Superior temporal gyrus (tissue), 1 donor: Measurements from ENCODE around the gene SYT12.
"Not testable (repeated sequence)": the region's sequence is repeated elsewhere in the genome, so short reads cannot be mapped to it uniquely, and the experiment has no call there.

Experiments
- DNase-seq: peaks from one replicate; pipeline ENCODE4 v3.0.0-alpha.2; 2016; ENCODE audit errors: extremely low spot score

Gene SYT12

DNA sequence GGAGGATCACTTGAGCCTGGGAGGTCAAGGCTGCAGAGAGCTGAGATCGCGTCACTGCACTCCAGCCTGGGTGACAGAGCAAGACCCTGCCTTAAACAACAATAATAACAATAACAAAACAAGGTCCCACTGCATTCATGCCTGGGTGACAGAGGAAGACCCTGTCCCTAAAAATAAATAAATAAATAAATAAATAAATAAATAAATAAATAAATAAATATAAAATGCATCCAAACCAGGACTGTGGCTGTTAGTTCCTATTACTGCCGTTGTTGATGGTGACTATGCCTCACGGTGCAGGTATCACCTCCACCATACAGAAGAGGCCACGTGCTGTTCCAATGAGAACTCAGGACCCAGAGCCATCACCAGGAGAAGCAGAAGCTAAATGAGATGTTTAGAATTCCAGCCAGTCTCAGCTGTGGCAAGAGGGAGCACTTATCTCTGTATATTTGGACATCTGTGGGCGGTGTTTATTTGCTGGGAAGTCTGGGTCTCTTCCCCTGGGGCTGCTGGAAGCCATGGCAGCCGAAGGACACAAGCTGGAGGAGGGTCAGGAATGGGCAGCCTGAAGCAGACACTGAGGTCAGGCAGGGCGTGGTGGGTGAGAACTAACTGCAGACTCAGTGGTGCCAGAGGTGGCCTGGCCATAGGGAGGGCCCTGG, 26.2 kb upstream of the SYT12 start:
- DNase-seq: no peak

DNA sequence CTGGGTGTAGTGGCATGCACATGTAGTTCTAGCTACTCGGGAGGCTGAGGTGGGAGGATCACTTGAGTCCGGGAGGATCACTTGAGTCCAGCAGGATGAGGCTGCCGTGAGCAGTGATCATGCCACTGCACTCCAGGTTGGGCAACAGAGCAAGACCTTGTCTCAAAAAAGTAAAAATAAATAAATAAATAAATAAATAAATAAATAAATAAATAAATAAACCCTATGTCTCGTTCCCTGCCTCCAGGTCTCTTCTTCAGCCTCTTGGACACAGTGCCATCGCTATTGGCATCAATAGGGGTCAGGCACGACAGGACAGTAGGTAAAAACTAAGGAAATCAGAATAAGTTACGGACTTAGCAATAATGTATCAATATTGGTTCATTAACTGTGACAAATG, 23.4 kb upstream of the SYT12 start:
- DNase-seq: no peak

- no peak for DNase-seq
Measured at GRCh38 chr11:67001332-67001731, 21.6 kb upstream of the SYT12 start.

DNA sequence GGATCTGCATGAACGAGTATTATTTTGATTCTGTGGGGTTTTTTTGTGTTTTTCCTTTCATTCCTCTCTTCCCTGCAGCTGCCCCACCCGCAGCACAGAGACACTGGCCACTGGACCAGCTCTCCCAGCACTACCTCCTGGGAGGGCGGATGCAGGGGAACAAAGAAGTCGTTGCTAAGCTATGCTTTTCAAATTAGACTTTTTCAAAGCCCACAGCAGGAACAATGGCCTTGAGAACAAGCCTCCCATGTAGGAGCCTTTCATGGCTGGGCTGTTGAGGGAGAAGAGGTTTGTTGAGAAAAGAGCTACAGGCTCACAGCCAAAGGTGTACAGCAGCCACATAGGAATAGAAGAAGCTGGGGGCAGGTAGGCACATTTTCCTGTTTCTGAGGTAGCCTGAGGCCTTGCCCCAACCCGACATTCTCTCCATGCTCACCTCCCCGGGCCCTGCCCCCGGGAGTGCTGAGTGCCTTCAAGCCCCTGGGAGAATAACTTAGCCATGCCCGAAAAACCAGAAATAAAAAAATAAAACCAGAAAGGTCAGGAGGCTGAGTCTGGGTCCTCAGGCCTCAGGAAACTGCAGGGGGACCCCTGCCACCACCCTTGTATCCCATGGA, 20.5 kb upstream of the SYT12 start:
- DNase-seq: no peak

GRCh38 chr11:67002921-67003411, 20.0 kb upstream of the SYT12 start:
- no peak for DNase-seq

- not testable (repeated sequence) for DNase-seq
Measured at GRCh38 chr11:67005200-67005599, 17.7 kb upstream of the SYT12 start.

DNA sequence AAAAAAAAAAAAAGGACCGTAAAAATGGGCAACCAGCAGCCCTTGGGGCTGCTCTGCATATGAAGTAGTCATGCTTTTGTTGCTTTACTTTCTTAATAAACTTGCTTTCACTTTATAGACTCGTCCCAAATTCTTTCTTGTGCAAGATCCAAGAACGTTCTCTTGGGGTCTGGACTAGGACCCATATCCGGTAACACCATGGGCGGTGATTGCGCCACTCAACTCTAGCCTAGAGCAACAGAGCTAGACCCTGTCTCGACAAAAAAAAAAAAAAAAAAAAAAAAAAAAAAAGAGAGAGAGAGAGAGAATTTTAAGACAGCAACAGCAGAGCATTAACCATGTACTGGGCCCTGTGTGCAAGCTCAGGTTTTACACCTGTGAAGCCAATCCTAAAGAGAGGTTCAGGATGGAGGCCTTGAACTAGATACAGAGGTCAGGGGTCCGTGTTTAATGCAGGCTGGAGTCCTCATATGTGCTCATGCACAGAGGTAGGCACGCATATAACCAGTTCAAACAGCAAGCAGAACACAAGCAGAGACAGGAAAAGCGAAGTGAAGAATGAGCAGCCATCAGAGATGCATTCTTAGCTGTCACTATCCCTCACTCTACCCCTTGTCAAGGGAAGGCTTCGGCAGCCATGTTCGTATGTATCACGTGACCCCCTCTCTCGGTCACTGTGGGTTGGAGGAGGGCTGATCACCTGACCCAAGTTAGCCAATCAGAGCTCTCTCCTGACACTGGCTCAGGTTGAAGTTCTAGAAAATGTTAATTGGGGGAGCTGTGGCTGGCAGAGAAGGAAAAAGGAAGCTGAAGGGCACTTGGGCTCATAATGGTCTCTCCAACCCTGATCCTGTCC, 16.7 kb upstream of the SYT12 start:
- DNase-seq: no peak

DNA sequence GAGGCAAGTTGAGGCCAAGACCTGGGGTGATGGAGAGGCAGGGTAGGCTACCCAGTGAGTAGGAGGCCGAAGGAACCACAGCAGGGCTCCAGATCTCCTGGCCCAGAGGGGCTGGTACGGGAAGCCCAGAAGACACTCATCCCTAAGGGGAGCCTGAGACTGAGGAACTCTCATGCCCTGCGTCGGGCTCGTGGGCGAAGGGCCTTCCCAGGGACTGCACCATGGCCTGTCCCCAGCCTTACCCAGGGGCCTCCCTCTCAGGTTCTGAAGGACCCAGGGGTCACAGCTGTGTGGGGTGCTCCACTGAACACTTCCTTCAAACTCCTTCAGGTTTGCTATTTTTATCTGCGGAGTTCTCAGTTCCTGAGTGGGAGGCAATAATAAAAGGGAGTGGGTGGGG, 15.8 kb upstream of the SYT12 start:
- DNase-seq: no peak

DNA sequence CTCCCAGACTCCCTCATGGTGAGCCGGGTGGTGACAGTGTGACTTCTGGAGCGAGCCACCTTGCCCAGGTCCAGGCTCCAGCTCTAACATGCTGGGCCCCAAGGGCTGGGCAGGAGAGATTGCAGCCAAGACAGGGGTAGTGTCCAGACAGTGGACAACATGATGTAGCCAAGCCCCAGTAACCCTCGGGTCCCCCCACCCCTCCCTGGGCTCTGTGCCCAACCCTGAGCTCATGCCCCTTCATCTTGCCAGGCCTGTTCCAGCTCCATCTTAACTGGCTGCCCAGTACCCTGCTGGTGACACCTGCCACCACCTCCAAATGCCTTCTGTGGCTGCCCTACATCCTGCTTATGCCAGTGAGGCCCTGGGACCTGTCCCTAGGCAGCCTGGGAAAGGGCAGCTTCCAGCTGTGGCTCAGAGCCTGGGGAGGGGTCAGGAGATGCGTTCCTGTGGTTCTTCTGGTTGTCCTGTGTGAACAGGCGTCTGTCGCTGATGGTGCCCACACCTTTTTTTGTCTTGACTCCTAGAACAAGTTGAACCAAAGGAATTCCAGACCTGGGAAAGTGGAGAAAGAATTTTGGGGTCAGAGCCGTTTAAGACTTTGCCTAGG, 12.5 kb upstream of the SYT12 start:
- DNase-seq: no peak

- no peak for DNase-seq
Measured at GRCh38 chr11:67013511-67014045, 9.4 kb upstream of the SYT12 start.

GRCh38 chr11:67014343-67014742, 8.6 kb upstream of the SYT12 start:
- DNase-seq: no peak

DNA sequence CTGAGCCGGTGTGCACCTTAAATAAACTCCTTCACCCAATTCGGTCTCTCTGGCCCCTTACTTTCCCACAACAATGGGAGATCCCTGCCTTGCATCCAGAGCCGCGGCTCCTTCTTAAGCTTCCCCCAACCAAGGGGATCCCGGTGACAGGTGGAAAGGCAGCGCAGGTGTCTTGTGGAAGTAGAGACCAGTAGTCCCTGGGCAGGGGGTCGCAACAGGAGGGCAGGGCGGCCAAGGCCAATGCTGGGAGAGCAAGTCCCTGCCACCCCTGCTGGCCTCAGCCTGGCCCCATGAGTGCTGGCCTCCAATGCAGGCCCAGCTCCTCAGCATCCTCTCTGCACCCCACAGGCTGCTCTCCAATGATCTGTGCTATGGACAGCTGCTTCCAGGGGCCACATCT, 7.9 kb upstream of the SYT12 start:
- DNase-seq: no peak

DNA sequence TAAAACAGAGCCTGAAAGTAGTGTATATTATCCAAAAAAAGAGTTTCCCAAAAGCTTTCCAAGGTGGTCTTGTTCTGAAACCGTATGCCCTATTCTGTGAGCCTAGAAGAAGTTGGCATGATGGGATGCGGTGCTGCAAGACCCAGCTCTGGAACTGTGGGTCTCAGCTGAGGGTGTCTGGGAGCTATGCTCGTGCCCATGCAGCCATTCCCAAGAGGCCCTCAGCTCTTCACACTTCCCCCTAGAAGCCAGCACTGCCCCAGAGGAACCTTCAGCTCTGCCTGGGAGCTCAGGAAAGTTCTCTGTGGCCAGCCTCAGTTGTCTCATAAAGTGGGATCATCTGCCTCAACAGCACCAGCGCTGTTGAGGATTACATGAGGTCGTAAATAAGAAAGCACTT, 6.4 kb upstream of the SYT12 start:
- no peak for DNase-seq

GRCh38 chr11:67020949-67021348, 2.0 kb upstream of the SYT12 start:
- DNase-seq: no peak

DNA sequence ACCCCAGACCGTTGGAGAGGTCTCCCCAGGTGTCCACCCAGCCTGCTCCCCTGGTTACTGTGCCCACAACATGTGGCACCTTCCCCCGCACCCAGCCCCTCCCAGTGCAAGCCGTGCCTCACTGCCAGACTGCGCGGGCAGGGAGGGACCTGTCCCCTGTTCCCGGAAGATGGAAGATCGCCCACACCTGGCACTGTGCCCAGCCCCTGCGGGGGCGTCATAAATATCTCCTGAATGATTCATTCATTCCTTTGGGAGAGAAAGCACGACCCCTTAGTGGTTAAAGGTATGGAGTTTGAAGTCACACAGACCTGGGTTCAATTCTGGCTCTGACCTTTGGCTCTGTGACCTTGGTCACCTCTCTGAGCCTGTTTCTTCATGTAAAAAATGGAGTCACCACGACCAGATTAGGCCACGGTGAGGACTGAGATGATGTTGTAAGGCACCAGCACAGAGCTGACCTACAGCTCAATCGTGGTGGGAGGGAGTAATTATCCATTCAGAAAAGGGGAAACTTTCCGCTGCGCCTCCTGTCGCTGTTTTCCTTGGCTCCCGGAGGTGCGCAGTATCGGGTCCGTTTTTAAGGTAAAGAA, 497 bp upstream of the SYT12 start:
- no peak for DNase-seq

- no peak for DNase-seq
Measured at GRCh38 chr11:67023957-67024353, 1.0 kb downstream of the SYT12 start.

- no peak for DNase-seq
Measured at GRCh38 chr11:67024410-67024809, 1.5 kb downstream of the SYT12 start.

GRCh38 chr11:67024966-67025365, 2.0 kb downstream of the SYT12 start:
- no peak for DNase-seq

GRCh38 chr11:67025750-67026149, 2.8 kb downstream of the SYT12 start:
- DNase-seq: no peak

DNA sequence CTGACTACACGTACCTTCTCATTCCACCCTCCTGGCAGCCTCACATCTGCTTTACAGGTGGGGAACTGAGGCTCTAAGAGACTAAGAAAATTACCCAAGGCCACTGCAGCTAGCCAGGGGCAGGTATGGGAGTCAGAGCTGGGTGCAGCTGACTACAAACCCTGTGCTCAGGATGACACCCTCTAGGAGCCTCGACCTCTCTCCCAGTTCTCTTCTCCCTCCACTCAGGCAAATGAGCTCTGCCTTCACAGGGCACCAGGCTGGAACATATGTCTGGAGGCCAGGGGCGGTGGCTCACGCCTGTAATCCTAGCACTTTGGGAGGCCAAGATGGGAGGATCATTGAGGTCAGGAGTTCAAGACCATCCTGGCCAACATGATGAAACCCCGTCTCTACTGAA, 4.0 kb downstream of the SYT12 start:
- DNase-seq: no peak

DNA sequence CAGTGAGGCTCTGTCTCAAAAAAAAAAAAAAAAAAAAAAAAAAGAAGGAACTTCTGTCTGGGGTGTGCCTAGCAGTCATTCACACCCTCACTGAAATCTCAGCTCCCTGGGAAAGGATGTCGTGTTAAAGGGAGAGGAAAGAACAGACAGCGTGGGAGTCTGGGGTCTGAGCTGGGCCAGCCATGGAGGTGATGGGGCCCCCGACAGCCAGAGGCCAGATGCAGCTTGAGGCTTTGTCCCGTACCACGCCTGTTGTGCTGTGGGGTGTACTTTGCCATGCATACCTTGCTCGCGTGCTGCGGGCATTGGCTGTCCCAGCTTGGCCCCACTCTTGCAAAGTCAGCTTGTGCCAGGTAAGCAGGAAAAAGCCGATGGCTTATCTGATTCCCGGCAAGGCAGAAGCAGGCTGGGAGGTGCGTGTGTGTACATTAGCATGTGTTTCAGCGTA, 4.6 kb downstream of the SYT12 start:
- no peak for DNase-seq
